ENCODE results near the gene CENPB. TPM values are rescaled to one million over a fixed set of nuclear protein-coding genes. Genes with fewer than 3 reads are reported as not detected.
A peak's percentile ranks its signal among the peaks of the same experiment; 100 is the strongest.

The CENPB gene
- total RNA-seq, 1 donor from 2014 or later, result 83.6 TPM

DNA sequence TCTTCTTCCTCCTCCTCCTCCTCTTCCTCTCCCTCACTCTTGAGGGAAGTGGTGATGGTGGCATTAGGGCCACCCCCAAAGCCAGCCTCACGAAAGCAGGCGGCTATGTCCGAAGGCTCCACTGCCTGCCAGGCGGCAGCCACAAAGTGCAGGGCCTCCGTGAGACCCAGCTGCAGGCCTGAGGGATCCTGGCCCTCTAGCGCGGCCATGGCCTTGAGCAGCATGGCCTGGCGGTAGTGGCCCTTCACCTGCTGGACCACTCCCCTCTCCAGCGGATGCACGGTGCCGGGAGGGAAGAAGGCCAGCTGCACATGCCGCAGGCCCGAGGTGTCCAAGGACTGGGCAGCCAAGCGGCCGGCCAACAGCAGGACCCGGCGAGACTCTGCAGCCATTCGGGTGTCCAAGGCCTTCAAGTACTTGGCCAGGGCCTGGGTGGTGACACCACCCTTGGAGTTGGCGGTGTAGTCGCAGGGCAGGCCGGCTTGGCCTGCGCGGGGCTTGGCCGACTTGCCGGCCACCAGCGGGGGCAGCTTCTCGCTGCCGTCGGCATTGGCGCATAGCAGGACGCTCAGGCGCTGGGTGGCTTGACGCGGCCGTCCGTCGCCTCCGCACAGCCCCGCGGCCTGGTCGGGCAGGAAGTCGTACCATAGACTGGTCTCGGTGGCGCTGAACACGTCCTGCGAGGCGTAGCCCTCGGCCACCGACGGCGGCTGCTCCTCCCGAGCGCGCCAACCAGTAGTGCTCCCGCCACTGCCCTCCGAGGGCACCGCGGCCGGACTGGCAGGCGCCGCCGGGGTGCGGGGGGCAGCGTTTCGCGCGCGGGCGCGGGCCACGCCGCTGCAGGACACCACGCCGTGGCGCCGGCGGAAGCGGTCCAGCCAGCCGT lies 1.1 kb downstream of the CENPB start:
- Mint-ChIP-seq H3K36me3 (ENCODE audit: low read depth) (peaks cover 2% of the 10 kb centered on the region), H3K27ac (ENCODE audit: unreplicated experiment) (no peak overlapping the region), H3K4me1 (peaks cover 47% of the 10 kb centered on the region), H3K9me3 (no peaks in the 10 kb centered on the region), H3K27me3 (ENCODE audit: low read depth) (peaks cover 13% of the 10 kb centered on the region), H3K4me3 (no peak overlapping the region)
- no peak for DNase-seq (ENCODE audit: low read depth, low spot score)
- TF ChIP-seq, protein P1, sequence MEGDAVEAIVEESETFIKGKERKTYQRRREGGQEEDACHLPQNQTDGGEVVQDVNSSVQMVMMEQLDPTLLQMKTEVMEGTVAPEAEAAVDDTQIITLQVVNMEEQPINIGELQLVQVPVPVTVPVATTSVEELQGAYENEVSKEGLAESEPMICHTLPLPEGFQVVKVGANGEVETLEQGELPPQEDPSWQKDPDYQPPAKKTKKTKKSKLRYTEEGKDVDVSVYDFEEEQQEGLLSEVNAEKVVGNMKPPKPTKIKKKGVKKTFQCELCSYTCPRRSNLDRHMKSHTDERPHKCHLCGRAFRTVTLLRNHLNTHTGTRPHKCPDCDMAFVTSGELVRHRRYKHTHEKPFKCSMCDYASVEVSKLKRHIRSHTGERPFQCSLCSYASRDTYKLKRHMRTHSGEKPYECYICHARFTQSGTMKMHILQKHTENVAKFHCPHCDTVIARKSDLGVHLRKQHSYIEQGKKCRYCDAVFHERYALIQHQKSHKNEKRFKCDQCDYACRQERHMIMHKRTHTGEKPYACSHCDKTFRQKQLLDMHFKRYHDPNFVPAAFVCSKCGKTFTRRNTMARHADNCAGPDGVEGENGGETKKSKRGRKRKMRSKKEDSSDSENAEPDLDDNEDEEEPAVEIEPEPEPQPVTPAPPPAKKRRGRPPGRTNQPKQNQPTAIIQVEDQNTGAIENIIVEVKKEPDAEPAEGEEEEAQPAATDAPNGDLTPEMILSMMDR (conservative IDR thresholded peaks at IDR 0.05), result no peak

DNA sequence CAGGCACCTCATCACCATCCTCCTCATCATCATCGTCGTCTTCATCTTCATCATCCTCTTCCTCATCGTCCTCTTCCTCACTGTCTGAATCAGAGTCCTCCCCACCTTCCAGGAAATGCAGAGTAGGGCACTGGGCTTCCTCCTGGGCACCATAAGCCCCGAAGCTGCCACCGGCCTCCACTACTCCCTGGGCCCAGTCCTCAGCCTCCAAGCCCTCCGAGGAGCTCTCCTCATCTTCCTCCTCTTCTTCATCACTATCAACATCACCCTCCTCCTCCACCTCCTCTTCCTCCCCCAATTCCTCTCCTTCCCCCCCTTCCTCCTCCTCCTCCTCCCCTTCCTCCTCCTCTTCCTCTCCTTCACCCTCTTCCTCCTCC lies 1.7 kb downstream of the CENPB start:
- peaks cover 2% of the 10 kb centered on the region for H3K36me3 Mint-ChIP-seq (ENCODE audit: low read depth)
- no peaks in the 10 kb centered on the region for H3K9me3 Mint-ChIP-seq
- peaks cover 49% of the 10 kb centered on the region for H3K4me1 Mint-ChIP-seq
- DNase-seq (ENCODE audit: low read depth, low spot score), result no peak
- peak overlapping the region; percentile 66 for H3K4me3 Mint-ChIP-seq
- H3K27me3 Mint-ChIP-seq (ENCODE audit: low read depth), result peaks cover 17% of the 10 kb centered on the region
- TF ChIP-seq, protein P1 (conservative IDR thresholded peaks at IDR 0.05), result no peak
- peak overlapping the region; percentile 50 for H3K27ac Mint-ChIP-seq (ENCODE audit: unreplicated experiment)

- Mint-ChIP-seq H3K9me3 (no peaks in the 10 kb centered on the region), H3K27me3 (ENCODE audit: low read depth) (peaks cover 22% of the 10 kb centered on the region), H3K36me3 (ENCODE audit: low read depth) (peaks cover 2% of the 10 kb centered on the region), H3K4me3 (peak overlapping the region; percentile 66), H3K4me1 (peaks cover 49% of the 10 kb centered on the region), H3K27ac (ENCODE audit: unreplicated experiment) (peak overlapping the region; percentile 75)
- DNase-seq (ENCODE audit: low read depth, low spot score), result no peak
- TF ChIP-seq, protein P1 (conservative IDR thresholded peaks at IDR 0.05), result no peak
Observed at GRCh38 chr20:3784216-3784853, 2.2 kb downstream of the CENPB start.

GRCh38 chr20:3783511-3784195 lies 2.9 kb downstream of the CENPB start:
- H3K27me3 Mint-ChIP-seq (ENCODE audit: low read depth), result peaks cover 27% of the 10 kb centered on the region
- H3K4me3 Mint-ChIP-seq, result peak overlapping the region; percentile 84
- H3K27ac Mint-ChIP-seq (ENCODE audit: unreplicated experiment), result peak overlapping the region; percentile 86
- peaks cover 2% of the 10 kb centered on the region for H3K36me3 Mint-ChIP-seq (ENCODE audit: low read depth)
- TF ChIP-seq, protein P1 (conservative IDR thresholded peaks at IDR 0.05), result no peak
- DNase-seq (ENCODE audit: low read depth, low spot score), result no peak
- H3K4me1 Mint-ChIP-seq, result peaks cover 44% of the 10 kb centered on the region
- H3K9me3 Mint-ChIP-seq, result no peaks in the 10 kb centered on the region

- H3K4me3 Mint-ChIP-seq, result peak overlapping the region; percentile 84
Observed at GRCh38 chr20:3783068-3783489, 3.5 kb downstream of the CENPB start.

More at GRCh38 chr20:3783068-3783489, 3.5 kb downstream of the CENPB start:
- no peaks in the 10 kb centered on the region for H3K9me3 Mint-ChIP-seq
- peaks cover 43% of the 10 kb centered on the region for H3K4me1 Mint-ChIP-seq
- H3K27me3 Mint-ChIP-seq (ENCODE audit: low read depth), result peaks cover 32% of the 10 kb centered on the region
- TF ChIP-seq, protein P1 (conservative IDR thresholded peaks at IDR 0.05), result no peak
- H3K27ac Mint-ChIP-seq (ENCODE audit: unreplicated experiment), result peak overlapping the region; percentile 86
- H3K36me3 Mint-ChIP-seq (ENCODE audit: low read depth), result peaks cover 2% of the 10 kb centered on the region
- no peak for DNase-seq (ENCODE audit: low read depth, low spot score)
